RPMI7951 (cell line): ENCODE results near the gene CD58. TPM values are rescaled to one million over a fixed set of nuclear protein-coding genes. Genes with fewer than 3 reads are reported as not detected.

Experiments used
- DNase-seq: peaks from one replicate; pipeline ENCODE4 v3.0.0-alpha.2; 2012; ENCODE audit warnings: low read depth
- total RNA-seq: library from RNA; depleted of rRNA; stranded (reverse); fragments of >200 nt; shearing (Covaris generic); gene quantifications from 2 replicates; pipeline ENCODE4 v1.2.3, GENCODE V29; 2014; rRNA removed

The CD58 gene
- total RNA-seq, 1 experiment from 2014 or later: 111 TPM

GRCh38 chr1:116466810-116467557 lies 103.8 kb downstream of the CD58 start:
- DNase-seq: no peak

GRCh38 chr1:116465845-116466685 lies 104.8 kb downstream of the CD58 start:
- no peak for DNase-seq

GRCh38 chr1:116465477-116465844 lies 105.4 kb downstream of the CD58 start:
- DNase-seq: no peak

Other genes with a start within 250 kb of the CD58 start
- gene ATP1A1, start 197.8 kb downstream of the CD58 start, total RNA-seq: 52.3 and 57.3 TPM in 2 replicates
- gene IGSF3, start 96.7 kb upstream of the CD58 start, total RNA-seq: 39.8 and 41.8 TPM in 2 replicates
- not detected in 2 replicates for gene CD2, start 183.4 kb upstream of the CD58 start, total RNA-seq